Measurements from ENCODE around the gene AFF4. TPM values are rescaled to one million over a fixed set of nuclear protein-coding genes. Genes with fewer than 3 reads are reported as not detected.

AFF4 gene
- total and polyA plus RNA-seq, 10 of the 15 experiments (the other 5 are each of a cell fraction or from before 2014, with no cell fraction given), result 1.1 to 20.2 (median 10.4) TPM

GRCh38 chr5:132853323-132853722, 110.1 kb downstream of the AFF4 start:
- H3K27me3 ChIP-seq (replicated peaks in 1 of 2; ENCODE audit: control insufficient read depth in 2 of 2, insufficient read depth in 2 of 2, low read length in 1 of 2), result no peaks in the 10 kb centered on the region
- no TSS peak for BruUV-seq (replicated peaks)
- intact Hi-C loops (cut with micrococcal nuclease; ENCODE audit: unreplicated experiment), result no loop called here
- H3K36me3 ChIP-seq (ENCODE audit: control insufficient read depth in 2 of 2, insufficient read depth in 2 of 2, low read length in 1 of 2), result no peaks in the 10 kb centered on the region
- H2AFZ ChIP-seq (ENCODE audit: control insufficient read depth, low read depth, low read length), result no peak overlapping the region
- no peak overlapping the region for H3K4me3 ChIP-seq
- WGBS (ENCODE audit: insufficient coverage, insufficient replicate concordance, low lambda C conversion rate, missing lambda C conversion rate), result 83% methylated on average over 3 of the region's 3 CpGs
- FAIRE-seq (no peak), DNase-seq (ENCODE audit: low read depth, low spot score) (no peak), ATAC-seq (no peak)
- RAD21 ChIA-PET (ENCODE audit: unreplicated experiment), result no interaction called here
- no peak overlapping the region for H3K27ac ChIP-seq (ENCODE audit: control insufficient read depth, insufficient read depth)
- POLR2A ChIA-PET, result interaction anchor here (1.2 to 3.0 kb wide), 2 partner anchors 8 to 606 kb away, joined by 3 to 13 read pairs; no protein-coding TSS in a partner anchor
- CTCF ChIA-PET, result interaction anchor here (1.2 to 2.7 kb wide), 3 partner anchors 11 to 52 kb away, joined by 3 to 15 read pairs (median 4); no protein-coding TSS in a partner anchor
- H3K9me3 ChIP-seq (replicated peaks; ENCODE audit: control insufficient read depth, insufficient read depth, low read length), result no peaks in the 10 kb centered on the region
- H3K79me2 ChIP-seq (ENCODE audit: control insufficient read depth, insufficient read depth, low read length), result no peaks in the 10 kb centered on the region
- H3K4me1 ChIP-seq (ENCODE audit: control insufficient read depth, insufficient read depth, low read length), result no peaks in the 10 kb centered on the region
- no peaks in the 10 kb centered on the region for H4K20me1 ChIP-seq (ENCODE audit: control insufficient read depth, insufficient read depth)
- TF ChIP-seq FOS (IDR thresholded peaks at IDR 0.05; ENCODE audit: borderline replicate concordance, extremely low read depth, insufficient read length) (no peak), TAF1 (IDR thresholded peaks at IDR 0.05; ENCODE audit: borderline replicate concordance, low read depth, low read length) (no peak), STAT1 (conservative IDR thresholded peaks at IDR 0.05) (no peak)
- TF ChIP-seq, protein P1, sequence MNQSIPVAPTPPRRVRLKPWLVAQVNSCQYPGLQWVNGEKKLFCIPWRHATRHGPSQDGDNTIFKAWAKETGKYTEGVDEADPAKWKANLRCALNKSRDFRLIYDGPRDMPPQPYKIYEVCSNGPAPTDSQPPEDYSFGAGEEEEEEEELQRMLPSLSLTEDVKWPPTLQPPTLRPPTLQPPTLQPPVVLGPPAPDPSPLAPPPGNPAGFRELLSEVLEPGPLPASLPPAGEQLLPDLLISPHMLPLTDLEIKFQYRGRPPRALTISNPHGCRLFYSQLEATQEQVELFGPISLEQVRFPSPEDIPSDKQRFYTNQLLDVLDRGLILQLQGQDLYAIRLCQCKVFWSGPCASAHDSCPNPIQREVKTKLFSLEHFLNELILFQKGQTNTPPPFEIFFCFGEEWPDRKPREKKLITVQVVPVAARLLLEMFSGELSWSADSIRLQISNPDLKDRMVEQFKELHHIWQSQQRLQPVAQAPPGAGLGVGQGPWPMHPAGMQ (IDR thresholded peaks at IDR 0.05; ENCODE audit: borderline replicate concordance), result no peak
- in situ Hi-C loops (cut with MboI), result no loop called here
- SMC1A ChIA-PET (ENCODE audit: uncharacterized antibody, unreplicated experiment), result interaction anchor here (1.0 to 1.3 kb wide), 3 partner anchors 11 to 347 kb away, joined by 3 to 4 read pairs (median 3); no protein-coding TSS in a partner anchor
- H3K9ac ChIP-seq (ENCODE audit: control insufficient read depth, insufficient read depth, low read length), result no peak overlapping the region
- H3K4me2 ChIP-seq (ENCODE audit: control insufficient read depth, insufficient read depth), result no peak overlapping the region

- SMC1A ChIA-PET (ENCODE audit: uncharacterized antibody, unreplicated experiment), result interaction anchor here (1.4 to 1.5 kb wide), 2 partner anchors 9 to 16 kb away, joined by 5 read pairs; partner anchors contain the start of genes GDF9 and UQCRQ
- H3K27ac ChIP-seq (ENCODE audit: control insufficient read depth, insufficient read depth), result no peak overlapping the region
- TF ChIP-seq HCFC1 (IDR thresholded peaks at IDR 0.05; ENCODE audit: low read length) (no peak), SMAD1 (IDR thresholded peaks at IDR 0.05; ENCODE audit: low read depth, partially characterized antibody) (no peak), SIX5 (IDR thresholded peaks at IDR 0.05; ENCODE audit: low read depth, low read length, severe bottlenecking) (no peak), FOXM1 (IDR thresholded peaks at IDR 0.05; ENCODE audit: low read depth, low read length) (no peak), ESRRA (IDR thresholded peaks at IDR 0.05; ENCODE audit: low read length) (no peak), HDAC6 (IDR thresholded peaks at IDR 0.05; ENCODE audit: unreplicated experiment) (no peak), BRCA1 (IDR thresholded peaks at IDR 0.05; ENCODE audit: low read depth, low read length) (no peak), SREBF1 (IDR thresholded peaks at IDR 0.05; ENCODE audit: low read length) (no peak), ZNF207 (IDR thresholded peaks at IDR 0.05; ENCODE audit: borderline replicate concordance) (no peak)
- TF ChIP-seq, protein P2, sequence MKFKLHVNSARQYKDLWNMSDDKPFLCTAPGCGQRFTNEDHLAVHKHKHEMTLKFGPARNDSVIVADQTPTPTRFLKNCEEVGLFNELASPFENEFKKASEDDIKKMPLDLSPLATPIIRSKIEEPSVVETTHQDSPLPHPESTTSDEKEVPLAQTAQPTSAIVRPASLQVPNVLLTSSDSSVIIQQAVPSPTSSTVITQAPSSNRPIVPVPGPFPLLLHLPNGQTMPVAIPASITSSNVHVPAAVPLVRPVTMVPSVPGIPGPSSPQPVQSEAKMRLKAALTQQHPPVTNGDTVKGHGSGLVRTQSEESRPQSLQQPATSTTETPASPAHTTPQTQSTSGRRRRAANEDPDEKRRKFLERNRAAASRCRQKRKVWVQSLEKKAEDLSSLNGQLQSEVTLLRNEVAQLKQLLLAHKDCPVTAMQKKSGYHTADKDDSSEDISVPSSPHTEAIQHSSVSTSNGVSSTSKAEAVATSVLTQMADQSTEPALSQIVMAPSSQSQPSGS (IDR thresholded peaks at IDR 0.05; ENCODE audit: low read length), result no peak
- TF ChIP-seq, protein P3, sequence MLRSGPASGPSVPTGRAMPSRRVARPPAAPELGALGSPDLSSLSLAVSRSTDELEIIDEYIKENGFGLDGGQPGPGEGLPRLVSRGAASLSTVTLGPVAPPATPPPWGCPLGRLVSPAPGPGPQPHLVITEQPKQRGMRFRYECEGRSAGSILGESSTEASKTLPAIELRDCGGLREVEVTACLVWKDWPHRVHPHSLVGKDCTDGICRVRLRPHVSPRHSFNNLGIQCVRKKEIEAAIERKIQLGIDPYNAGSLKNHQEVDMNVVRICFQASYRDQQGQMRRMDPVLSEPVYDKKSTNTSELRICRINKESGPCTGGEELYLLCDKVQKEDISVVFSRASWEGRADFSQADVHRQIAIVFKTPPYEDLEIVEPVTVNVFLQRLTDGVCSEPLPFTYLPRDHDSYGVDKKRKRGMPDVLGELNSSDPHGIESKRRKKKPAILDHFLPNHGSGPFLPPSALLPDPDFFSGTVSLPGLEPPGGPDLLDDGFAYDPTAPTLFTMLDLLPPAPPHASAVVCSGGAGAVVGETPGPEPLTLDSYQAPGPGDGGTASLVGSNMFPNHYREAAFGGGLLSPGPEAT (IDR thresholded peaks at IDR 0.05; ENCODE audit: low read depth), result no peak
Observed at GRCh38 chr5:132850066-132850465, 113.4 kb downstream of the AFF4 start.

More at GRCh38 chr5:132850066-132850465, 113.4 kb downstream of the AFF4 start:
- ChIA-PET POLR2A (no interaction called here), CTCF (interaction anchor here (0.9 to 1.2 kb wide), 2 partner anchors 10 to 15 kb away, joined by 3 to 5 read pairs; no protein-coding TSS in a partner anchor), RAD21 (ENCODE audit: unreplicated experiment) (no interaction called here)
- WGBS (ENCODE audit: insufficient coverage, insufficient replicate concordance, low lambda C conversion rate, missing lambda C conversion rate), result 42% methylated on average over 2 of the region's 2 CpGs
- no peaks in the 10 kb centered on the region for H3K27me3 ChIP-seq (replicated peaks in 1 of 2; ENCODE audit: control insufficient read depth in 2 of 2, insufficient read depth in 2 of 2, low read length in 1 of 2)
- ATAC-seq (no peak), DNase-seq (ENCODE audit: low read depth, low spot score) (no peak), FAIRE-seq (no peak)
- no TSS peak for BruUV-seq (replicated peaks)
- intact Hi-C loops (cut with micrococcal nuclease; ENCODE audit: unreplicated experiment) (no loop called here), in situ Hi-C loops (cut with MboI) (no loop called here)
- no peaks in the 10 kb centered on the region for H3K4me1 ChIP-seq (ENCODE audit: control insufficient read depth, insufficient read depth, low read length)
- H4K20me1 ChIP-seq (ENCODE audit: control insufficient read depth, insufficient read depth), result no peaks in the 10 kb centered on the region
- no peak overlapping the region for H3K9ac ChIP-seq (ENCODE audit: control insufficient read depth, insufficient read depth, low read length)
- H3K9me3 ChIP-seq (replicated peaks; ENCODE audit: control insufficient read depth, insufficient read depth, low read length), result no peaks in the 10 kb centered on the region
- no peaks in the 10 kb centered on the region for H3K79me2 ChIP-seq (ENCODE audit: control insufficient read depth, insufficient read depth, low read length)
- H3K4me3 ChIP-seq, result no peak overlapping the region
- no peaks in the 10 kb centered on the region for H3K36me3 ChIP-seq (ENCODE audit: control insufficient read depth in 2 of 2, insufficient read depth in 2 of 2, low read length in 1 of 2)
- no peak overlapping the region for H3K4me2 ChIP-seq (ENCODE audit: control insufficient read depth, insufficient read depth)
- H2AFZ ChIP-seq (ENCODE audit: control insufficient read depth, low read depth, low read length), result no peak overlapping the region
